ENCODE data around the gene MUSTN1.

MUSTN1 gene

DNA sequence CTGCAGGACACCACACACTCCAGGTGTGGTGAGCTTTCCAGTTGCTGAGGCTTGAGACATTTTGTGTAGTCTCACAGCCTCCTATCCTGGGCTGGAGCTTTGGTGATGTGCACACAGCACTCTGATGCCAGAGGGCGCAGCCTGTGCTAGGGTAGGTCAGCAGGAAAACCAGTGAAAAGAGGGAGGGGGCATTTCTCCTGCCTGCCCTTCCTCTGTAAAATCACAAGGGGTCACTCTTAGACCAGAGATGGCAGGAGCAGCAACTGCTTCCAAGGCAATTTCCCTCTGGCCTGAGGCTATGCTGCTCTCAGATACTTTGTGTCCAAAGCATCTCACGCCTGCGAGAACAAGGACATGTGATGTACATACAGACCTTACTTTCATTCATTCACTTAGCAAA is 16.5 kb upstream of the MUSTN1 start:
- no peak for DNase-seq

DNA sequence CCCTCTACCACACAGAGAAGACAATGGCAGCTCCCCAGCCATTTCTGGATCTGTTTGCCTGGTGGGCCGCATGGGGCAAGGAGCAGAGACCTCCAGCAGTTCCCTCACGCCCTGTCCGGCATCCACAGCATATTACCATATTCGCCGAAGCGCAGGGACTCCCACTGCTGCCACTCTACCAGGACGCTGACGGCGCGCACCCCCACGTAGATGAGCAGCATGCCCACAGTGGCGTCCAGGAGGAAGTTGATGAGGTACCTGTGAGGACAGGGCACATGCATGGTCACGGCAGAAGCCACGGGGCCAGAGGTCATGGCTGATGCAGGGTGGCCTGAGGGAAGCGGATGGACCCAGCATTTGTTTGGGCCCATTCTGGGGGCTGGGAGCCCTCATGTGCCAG is 14.8 kb upstream of the MUSTN1 start:
- no peak for DNase-seq

DNA sequence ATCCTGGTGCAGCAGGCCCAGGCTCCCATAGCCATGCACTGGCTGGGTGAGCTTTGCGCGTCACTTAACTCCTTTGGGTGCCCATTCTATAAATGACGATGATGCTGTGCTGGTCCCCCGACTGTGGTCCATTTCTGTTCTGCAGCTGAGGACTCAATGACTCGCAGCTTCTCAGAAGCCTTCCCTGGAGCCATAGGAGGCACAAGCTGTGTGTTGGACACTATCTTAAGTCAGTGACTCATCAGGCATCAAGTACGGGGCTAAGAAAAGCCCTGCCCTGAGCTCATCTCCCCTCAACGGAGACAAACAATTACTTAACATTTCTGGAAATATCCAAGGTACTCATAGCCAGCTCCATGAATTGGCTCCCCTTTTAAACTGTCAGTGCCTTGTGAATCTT is 13.8 kb upstream of the MUSTN1 start:
- DNase-seq = no peak

DNA sequence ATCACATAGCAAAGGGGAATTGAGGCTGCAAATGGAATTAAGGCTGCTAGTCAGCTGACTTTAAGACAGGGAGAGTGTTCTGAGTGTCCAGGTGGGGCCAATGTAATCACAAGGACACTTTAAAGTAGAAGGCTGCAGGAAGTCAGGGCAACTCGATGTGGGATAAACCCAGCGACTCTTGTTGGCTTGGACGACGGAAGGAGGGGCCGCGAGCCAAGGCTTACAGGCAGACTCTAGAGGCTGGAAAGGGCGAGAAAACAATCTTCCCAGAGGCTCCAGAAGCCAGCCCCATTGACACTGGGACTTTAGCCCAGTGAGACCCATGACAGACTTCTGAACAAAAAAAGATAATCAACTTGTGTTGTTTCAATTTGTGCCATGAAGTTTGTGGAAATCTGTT is 12.9 kb upstream of the MUSTN1 start:
- no peak for DNase-seq

DNA sequence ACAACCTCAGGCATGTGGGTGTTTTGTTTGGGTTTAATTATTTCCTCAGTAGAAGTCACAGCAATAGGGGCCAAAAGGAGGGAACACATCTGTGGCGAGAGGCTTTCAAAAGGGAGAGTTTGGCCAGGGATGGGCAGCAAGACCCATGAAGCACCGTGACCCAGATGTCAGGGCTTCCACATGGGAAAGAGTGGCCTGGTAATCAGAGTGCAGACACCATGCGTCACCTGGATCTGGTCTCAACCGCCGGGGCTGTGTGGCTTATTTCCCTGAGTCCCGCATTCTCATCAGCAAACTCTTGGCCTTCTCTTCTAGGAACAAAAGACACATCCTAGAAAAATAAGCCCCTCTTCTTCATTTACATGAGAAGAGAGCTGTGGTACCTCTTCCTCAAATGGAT is 12.4 kb upstream of the MUSTN1 start:
- no peak for DNase-seq

DNA sequence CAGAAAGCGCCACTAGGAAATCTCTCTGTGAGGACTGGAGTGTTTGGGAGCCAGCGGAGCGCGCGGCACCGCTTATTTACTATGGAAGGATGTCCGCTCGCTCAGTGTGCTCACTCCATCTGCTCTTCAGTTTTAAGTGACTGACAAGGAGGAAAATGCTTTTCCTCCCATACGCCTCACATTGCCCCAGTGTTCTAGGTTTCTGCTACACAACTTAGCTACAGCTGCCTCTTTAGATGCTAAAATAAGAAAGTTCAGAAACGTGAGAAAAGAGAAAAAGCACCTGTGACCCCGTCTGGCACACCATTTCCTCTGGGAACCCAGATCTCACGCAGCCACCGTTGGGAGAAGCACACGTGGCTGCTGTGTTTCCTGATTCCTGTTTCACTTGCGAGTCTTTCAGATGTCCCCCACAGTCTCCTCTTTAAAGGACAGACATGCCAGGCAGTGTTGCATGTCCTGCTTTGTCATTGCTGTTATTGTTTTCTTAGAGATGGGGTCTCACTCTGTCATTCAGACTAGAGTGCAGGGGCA is 11.7 kb upstream of the MUSTN1 start:
- DNase-seq = peak in 1 of 14 donors; percentile 16

DNA sequence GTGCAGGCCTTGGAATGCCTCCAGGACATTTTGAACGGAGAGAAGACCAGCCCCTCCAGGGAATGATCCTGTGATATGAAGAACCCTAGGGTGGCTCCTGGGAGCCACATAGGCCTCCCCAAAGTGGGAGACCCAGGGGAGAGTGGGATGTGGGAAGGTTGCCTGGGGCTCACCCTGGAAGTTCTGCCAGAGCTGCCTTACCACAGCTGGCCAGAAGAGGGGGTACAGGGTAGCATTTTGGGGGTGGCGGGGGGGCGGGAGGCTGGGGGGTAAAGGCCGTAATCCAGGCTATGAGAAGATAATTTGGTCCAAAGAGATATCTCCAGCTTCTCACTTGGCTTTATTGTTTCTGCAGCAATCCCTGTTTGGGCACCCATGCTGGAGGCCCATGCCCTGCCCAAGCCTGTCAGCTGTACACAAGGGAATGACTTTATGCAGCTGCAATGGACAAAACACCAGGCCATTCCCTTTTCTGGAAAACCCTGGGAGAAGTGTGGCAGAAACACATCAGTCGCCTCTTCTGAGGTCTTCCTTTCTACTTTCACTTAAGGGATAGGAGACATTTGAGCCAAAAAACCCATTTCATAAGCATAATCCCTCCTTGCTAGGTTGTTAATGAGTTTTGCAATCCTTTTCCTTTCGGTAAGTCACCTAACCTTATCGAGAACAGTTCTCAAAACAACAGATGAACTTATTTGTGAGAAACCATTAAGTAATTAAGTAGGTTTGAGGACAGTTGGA is 11.0 kb upstream of the MUSTN1 start:
- peak in 3 of 14 donors; percentile 17 to 52 (median 49) for DNase-seq

DNA sequence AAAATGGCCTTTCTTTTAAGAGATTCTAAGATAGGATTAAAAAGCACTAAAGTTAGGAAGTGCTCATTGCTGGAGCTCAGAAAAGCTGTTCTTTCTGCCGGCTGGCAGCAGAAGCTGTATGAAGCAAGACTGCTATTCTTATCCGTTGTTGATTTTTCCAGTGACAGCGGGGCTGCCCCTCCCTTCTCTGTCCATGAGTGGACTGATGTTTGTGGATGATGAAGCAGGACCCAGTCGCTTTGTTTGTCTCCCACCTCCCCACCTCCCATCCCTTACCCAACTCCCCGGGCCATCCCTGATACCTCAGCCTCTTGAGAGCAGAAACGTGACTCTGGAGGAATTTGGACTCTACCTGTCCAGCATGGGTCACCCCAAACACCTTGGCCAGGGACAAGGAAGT is 10.3 kb upstream of the MUSTN1 start:
- DNase-seq = peak in 3 of 14 donors; percentile 5 to 32 (median 31)

DNA sequence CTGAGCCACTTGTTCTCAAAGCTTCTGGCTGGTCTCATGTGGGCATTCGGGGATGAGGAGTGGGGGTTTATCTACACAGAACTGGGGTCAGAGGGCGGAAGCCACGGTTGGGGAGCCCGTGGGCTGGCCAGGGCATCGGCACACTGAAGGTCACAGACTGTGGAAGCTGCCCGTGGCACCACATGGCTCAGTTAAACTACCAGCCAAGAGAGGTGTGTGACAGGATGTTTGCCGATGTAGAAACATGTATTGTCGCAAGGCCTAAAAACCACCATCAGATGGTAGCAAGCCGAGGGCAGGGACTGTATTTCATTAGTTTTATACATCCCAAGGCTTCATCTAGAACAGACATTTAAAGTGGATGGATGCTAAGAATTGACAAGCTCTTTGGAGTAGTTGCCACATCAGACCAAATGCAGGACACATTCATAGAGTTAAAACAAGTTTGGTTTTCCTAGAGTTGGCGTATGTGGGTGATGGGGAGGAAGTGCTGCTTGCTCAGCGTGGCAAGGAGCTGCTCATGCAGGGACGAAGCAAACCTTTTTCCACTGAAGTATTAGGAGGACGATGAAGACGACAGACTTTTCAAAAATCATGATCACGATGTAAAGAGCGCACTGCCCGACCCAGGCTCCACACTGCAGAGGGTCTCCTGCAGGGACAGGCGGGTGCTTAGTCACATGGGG is 9.6 kb upstream of the MUSTN1 start:
- no peak for DNase-seq

DNA sequence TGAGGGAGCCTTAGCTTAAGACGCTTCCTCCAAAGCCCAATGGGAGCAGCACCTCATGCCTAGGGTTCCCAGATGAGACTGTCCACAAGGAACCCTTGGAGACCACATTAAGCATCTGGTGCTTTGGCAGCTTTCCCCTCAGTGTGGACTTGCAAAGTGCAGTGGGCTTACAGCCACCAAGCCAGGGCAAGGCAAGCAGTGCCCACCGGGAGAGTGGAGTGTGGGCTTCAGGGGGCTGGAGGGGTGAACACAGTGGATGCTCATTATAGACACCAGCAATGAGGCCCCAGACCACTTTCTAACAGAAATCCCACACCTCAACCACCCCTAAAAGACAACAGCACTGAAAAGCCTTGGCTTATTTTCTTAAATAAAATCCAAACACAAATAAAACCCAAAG is 9.1 kb upstream of the MUSTN1 start:
- no peak for DNase-seq

DNA sequence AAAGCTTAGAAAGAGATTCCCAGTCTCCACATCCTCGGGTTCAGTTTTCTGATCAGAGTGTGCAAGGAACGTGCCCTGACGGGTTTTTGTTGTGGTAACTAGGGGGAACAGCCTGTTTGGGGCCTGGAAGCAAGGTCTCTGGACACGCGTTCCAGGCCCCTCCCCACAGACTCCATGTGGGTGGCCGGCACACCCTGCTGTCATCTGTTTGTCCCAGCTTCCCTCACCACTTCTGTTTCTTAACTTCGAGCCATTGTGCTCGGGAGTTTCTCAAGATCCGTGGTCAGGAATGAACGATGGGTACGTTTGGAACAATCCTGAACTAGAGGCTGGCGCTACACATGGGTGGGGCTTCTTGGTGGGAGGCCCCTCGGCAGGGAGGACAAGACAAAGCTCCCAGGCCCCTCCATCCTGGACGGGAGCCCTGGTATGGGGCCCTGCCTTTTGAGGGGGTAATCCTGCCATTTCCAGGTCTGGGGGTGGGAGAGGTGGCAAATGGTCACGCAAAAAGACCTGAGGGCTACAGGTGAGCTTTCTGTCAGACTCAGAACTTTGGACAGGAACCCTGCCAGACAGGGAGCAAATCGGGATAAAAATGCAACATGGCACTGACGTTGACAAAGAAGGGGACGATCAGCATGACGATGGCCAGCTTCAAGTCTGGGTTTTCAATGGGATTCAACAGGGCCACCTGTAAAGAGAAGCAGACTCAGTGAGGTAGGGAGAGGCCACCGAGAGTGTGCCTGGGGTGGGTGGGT is 8.5 kb upstream of the MUSTN1 start:
- no peak for DNase-seq

DNA sequence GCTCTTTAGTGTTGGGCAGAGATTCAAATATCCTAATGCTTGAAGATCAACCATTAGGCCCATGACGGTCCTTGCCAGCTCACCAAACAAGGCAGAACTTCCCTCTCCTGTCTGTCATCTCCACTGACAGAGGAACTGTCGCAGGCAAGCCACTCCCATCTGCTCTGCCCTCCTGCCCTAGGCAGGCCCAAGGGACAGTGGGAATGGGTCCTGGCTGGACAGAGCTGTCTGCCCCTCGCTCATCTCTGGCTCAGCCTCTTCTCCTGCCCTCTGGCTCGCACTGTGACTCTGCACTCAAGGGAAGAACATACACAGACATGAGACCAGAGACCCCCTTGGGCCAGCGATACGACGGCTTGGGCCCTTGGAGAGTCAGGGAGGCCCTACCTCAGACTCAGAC is 7.6 kb upstream of the MUSTN1 start:
- no peak for DNase-seq

DNA sequence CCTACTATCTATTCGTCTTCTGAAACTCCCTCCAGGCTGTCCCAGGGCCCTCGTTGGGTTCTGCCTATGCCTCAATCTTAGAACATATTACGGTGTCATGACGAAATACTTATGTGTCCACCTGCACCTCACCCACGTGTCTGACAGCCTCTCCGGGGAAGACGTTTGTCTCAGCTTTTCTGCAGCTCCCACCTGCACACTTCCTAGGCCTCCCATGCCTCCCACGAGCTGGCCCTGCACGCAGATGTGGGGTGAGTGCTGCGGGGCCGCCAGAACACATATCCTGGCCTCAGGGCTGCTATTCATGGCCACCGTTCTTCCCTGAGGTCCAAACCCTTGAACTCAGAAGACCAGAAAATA is 7.1 kb upstream of the MUSTN1 start:
- DNase-seq = no peak

DNA sequence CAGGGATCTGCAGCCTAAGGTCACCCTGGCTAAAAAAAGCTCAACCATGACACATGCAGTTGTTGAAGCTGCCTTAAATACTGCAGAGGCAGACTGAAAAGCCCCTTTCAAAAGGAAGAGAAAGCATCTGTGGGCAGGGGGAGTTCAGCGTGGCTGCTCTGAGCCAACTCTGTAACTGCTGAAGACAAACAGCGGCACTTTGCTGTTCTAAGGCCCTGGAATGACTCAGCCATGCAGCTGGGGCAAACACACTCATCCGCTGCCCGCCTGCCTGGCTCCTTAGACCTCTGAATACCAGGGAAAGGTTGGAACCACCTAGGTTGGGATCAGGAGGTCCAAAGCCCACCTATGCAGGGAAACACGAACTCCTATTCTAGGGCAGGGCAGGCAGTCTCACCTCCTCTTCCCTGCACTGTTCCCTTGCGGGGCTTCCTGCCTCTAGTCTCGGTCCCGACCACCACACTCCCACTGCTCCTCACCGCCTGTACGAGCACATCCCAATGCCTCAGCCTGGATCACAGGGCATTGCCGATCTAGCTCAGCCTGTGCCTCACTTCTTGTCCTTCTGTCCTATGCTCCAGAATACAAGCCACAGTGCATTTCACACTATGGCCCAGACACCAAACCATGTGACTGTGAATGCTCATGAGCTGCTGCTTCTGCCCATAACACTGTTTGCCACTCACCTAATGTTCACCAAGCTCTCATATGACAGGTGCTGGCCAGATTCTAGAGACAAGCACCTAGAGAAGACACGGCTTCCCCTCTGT is 6.6 kb upstream of the MUSTN1 start:
- DNase-seq = no peak

DNA sequence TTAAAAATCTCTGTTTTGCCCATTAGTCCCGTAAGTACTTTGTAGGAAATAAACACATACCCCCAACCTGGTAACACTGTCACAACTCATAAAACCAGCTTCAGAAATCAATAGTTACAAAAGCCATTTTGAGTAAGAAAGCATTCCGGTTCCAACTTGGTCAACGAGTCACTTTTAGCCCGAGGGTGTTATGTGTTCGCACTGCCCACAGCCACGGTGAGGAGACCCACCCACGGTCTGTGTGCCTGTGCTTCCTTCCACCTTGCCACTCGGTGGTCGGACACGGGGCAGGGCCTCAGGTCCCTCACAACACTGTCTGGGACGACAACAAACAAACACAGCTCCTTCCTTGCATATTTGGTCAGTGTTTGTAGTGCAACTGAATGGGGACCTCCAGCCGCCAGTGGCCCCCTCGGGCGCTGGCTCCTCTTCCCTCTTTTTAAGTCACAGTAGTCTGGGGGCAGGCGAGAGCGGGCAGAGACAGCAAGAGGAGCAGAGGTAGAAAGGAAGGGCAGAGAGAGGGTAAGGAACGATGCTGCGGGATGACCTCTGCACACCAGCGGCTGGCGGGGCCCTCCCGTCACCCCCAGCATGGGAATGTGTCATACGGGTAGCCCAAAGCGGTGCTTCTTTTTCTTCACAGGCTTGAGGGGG is 5.2 kb upstream of the MUSTN1 start:
- no peak for DNase-seq

DNA sequence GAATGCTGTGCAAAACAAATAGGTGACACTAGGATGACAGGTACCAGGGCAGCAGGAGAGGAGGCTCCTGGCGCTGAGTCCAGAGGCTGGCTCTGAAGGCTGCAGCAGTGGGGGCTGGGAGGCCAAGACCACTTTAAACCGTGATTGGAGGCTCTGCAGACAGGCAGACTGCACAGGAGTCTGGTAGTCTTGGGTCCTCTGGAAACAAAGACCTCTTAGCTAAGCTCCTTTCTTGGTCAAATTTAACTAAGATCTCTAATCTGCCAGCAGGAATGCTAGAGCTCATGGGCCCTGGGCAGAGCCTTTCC is 4.4 kb upstream of the MUSTN1 start:
- DNase-seq = no peak

DNA sequence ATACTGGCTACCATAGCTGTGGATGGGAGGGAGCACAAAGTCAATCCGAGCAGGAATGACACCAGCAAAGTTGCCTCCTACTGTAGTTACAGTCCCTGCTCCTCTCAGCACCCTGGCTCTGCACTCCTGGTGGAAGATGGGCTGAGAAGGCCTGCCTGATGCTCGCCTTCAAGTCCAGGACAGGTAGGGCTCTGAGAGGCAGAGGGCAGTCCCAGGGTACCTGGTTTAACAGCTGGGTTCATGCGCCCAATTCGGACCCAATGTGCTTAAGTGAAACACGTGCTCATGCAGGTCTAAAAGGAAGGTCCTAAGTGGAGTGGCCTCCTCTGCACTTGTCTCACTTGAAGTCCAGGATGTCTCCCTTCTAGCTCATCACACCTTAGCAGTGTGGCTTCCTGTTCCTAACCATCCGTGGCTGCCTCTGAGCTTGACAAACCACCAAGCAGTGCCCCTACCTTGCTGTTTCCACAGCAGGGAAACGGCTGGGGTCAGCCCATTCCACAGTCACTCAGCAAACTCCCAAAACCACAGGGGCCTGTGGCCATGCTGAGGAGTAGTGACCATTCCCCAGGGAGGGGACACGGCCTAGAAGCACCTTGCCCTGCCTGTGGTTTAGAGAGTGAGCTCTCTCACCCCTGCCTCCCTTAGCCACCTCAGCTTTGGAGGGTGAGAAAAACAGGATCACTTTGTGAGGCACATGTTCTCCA is 3.9 kb upstream of the MUSTN1 start:
- DNase-seq = no peak

DNA sequence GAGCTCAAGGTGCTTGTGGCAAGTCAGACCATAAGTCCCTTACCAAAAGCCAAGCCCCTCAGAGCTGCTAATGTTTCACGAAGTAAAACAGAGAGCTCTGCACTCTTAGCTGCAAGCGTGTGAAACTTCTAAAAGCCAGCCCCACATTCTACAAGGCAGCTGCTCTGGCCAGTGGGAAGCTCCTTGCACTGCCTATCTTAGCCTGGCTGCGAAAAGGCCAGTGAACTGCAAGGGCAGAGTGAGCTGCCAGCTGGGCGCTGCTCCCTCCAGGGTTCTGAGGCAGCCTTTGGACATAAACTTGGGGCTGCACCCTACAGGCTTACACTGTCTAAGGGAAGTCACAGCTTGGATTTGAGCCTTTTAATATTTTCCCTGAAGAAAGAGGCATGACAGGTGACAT is 2.2 kb upstream of the MUSTN1 start:
- DNase-seq = no peak

DNA sequence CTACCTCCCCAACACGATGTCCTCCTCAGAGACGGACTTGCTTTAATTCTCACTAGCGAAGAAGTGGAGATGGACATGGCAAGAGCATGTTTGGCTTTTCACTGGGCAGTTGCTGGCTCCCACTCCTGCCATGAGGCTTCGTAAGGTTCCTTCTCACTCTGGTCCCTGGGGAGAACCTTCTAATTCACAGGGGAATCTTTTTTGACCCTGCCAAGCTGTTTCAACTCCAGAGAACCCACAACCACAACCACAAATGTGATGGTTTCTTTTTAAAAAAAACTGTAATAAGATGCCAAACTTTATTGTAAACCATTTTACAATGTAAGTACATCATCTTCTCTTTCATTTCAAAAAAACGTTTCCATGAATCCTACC is 1.6 kb upstream of the MUSTN1 start:
- no peak for DNase-seq

DNA sequence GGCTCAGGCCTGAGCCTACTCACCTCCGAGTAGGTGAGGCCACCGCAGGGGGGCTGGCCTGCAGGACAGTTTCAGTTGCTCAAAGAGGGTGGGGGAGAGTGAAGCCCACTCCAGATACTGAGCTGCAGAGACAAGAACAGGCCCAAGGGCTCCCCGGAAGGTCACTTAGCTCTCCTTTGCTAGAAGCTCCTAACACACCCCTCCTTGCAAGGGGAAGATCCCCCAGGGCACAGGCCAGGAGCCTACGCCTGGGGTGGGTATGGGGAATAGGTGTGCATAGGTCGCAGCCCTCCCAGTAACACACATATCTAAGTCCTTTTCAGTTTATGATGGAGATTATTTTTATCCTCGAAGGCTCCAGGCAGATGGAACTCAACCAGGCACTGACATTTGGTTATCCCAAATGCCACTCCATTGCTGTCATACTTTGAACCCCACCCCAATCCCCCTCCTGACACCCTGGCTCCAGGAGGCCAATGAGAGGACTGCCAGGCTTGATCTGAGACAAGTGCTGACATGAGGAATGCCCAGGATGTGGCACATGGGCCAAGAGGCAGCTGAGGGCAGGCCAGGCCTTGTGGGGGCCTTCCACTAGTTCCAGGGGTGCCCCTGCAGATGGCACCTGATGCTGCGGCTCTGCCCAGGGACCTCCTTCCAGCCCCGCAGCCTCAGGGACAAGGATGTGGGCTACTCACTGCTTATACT is 1.1 kb upstream of the MUSTN1 start:
- no peak for DNase-seq

DNA sequence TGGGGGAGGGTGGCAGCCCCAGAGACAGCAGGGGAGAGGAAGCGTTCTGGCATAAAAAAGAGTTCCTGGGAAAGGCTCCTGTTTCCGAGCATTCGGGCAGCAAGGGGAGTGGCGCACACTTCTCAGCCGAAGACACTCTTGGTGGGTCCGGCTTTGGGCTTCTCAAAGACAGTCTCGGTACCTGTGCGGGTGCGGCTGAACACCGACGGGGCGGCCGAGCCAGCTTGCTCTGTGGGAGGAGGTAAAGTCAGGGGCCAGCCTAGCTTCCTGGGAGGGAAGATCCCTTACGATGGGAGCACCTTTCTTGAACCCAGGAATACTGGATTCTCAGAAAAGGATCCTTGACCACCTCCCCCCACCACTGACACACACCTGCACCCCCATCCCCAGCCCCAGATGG is 1.6 kb downstream of the MUSTN1 start:
- no peak for DNase-seq

Data from C1 segment of cervical spinal cord (tissue), 14 donors.